HG02588 (cell line): ENCODE results near the gene PRELP.
"Not testable (repeated sequence)": the region's sequence is repeated elsewhere in the genome, so short reads cannot be mapped to it uniquely, and the experiment has no call there.

Experiments used
- ATAC-seq: cut with Tn5 transposase; IDR thresholded peaks from one replicate; pipeline ENCODE4 v1.9.1; 2021; ENCODE audit warnings: mild to moderate bottlenecking, moderate library complexity; ENCODE audit not compliant: unreplicated experiment

PRELP gene

GRCh38 chr1:203475012-203475981 is at the start of gene PRELP:
Gene PRELP, plus strand, starts transcription at chr1:203475806. Its CDS starts 7,379 bp downstream, at chr1:203483185.
- no peak for ATAC-seq

- no peak for ATAC-seq
Observed at GRCh38 chr1:203426366-203426765, 49.2 kb upstream of the PRELP start.

DNA sequence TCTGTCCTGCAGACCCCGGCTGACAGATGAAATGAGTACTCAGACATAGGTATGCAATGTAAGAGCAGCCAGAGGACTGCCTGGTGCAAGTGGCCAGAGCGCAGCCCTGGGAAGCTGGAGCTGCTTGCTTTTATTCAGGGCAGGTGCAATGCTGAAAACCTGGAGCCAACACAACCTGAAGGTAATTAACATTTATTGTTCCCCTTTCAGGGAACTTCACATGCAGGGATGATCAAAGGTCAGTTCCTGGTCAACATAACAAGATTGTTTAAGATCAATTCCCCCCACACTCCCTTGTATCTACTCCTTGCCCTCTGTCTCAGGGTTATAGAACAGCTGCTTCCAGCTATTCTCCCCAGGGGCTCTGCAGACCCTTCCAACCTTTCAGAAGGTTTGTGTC is 48.7 kb upstream of the PRELP start:
- no peak for ATAC-seq

DNA sequence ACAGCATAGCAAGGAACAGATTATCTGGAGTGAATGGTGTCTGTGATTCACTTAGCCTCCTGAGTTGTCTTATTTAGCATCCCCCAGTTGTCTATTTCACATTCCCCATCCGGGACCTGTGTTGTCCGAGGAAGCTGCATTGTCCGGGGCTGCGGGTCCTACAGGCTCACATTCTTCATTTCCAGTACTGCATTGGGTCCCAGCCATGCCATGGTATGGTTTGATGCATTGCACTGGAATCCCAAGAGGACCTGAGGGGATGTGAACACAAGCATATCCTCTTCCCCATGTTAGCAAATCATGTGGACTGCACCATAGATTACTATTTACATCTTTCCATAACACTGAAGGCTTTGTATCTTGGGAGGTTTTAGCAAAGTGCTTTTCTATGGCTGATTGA is 48.2 kb upstream of the PRELP start:
- ATAC-seq, result no peak

GRCh38 chr1:203428981-203429599 is 46.5 kb upstream of the PRELP start:
- ATAC-seq, result no peak

GRCh38 chr1:203435615-203436014 is 40.0 kb upstream of the PRELP start:
- ATAC-seq, result no peak

GRCh38 chr1:203437696-203438315 is 37.8 kb upstream of the PRELP start:
- no peak for ATAC-seq

GRCh38 chr1:203439131-203439730 is 36.4 kb upstream of the PRELP start:
- ATAC-seq, result no peak

GRCh38 chr1:203440771-203441170 is 34.8 kb upstream of the PRELP start:
- ATAC-seq, result no peak

GRCh38 chr1:203441766-203442165 is 33.8 kb upstream of the PRELP start:
- no peak for ATAC-seq

DNA sequence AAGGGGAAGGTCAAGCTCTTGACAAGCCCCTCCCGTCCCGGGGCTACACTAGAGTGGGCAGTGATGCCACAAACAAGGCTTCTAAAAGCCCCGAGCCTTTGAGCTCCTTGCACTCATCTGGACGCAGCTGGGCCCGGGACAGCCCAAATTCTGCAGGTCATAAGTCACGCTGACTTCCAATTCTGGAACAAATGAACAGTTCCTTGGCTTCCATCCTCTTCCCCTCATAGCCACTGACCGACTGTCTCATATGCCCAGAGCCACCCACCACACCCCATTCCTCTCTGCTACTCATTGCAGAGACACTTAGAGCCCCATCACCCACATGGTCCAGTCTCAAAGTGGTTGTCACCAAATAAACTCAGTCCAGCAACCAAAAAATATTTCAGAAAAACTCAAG is 32.8 kb upstream of the PRELP start:
- no peak for ATAC-seq

- no peak for ATAC-seq
Observed at GRCh38 chr1:203443296-203443695, 32.3 kb upstream of the PRELP start.

DNA sequence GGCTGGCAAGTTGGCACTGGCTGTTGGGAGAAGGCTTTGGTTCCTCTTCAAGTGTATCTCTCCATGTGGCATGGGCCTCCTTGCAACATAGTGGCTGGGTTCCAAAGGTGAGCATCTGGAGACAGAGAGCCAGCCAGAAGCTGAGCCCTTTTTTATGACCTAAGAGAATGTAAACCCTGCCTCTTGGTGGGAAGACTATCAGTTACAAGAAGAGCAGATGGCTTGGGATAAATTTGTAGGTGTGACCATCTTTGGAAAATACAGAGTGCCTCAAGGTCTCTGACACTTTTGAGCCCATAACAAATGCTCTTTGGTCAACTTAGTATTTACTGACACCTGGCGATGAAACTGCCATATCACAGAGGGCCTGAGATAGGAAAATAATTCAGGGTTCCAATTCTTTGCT is 31.4 kb upstream of the PRELP start:
- ATAC-seq, result no peak

DNA sequence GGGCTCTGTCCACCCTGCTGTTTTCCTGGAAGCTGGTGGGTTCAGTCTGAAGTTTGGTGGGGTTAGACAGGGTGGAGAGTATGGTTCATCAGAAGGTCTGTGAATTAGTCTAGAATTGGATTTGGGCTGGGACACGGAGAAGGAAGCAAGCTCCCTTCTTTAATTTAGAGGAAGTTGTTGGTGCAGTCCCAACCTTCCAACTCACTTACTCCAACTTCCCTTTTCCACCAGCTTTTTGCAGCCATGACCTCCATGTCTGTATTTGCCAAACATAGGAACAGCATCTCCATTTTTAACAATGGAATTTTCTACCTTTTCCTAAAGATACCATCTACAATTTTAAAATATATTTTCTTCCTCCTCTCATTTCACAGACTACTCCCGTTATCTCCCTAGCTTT is 28.5 kb upstream of the PRELP start:
- no peak for ATAC-seq

DNA sequence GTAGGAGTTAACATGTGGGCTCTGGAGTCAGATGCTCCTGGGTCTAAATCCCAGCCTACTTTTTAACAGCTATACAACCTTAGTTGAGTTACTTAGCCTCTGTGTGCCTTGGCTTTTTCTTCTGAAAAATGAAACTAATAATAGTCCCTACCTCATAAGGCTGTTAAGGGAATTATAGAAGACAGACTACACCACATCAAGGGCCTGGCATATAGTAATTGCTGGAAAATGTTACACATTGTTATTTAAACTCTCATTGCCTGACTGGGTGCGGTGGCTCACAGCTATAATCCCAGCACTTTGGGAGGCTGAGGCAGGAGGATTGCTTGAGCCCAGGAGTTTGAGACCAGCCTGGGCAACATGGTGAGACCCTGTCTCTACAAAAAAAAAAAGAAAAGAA is 28.0 kb upstream of the PRELP start:
- ATAC-seq, result not testable (repeated sequence)

DNA sequence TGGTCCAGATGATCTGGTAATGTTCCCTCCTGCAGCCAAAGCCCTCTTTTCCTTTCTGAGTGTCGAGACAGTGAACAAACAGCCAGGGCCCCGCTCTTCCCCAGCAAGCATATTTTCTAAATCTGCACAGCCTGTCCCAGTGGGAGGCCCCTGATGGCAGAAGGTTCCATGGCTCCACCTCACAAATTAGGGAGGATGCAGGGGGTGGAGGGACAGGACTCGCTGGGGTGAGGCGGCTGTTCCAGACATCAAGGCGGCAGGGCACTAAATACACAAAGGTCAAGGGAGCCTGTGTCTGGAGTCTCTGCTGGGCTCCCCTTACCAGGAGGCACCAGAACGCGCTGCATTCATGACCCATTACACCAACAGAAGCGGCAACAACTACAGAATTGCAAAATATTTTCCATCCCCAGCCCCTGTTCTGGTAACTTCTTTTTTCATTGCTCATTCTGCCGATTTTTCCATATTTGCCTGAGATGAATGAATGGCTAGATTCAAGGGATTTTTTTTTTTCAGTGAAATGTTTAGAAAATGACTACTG is 27.0 kb upstream of the PRELP start:
- ATAC-seq, result no peak

- ATAC-seq, result no peak
Observed at GRCh38 chr1:203450001-203450400, 25.6 kb upstream of the PRELP start.

DNA sequence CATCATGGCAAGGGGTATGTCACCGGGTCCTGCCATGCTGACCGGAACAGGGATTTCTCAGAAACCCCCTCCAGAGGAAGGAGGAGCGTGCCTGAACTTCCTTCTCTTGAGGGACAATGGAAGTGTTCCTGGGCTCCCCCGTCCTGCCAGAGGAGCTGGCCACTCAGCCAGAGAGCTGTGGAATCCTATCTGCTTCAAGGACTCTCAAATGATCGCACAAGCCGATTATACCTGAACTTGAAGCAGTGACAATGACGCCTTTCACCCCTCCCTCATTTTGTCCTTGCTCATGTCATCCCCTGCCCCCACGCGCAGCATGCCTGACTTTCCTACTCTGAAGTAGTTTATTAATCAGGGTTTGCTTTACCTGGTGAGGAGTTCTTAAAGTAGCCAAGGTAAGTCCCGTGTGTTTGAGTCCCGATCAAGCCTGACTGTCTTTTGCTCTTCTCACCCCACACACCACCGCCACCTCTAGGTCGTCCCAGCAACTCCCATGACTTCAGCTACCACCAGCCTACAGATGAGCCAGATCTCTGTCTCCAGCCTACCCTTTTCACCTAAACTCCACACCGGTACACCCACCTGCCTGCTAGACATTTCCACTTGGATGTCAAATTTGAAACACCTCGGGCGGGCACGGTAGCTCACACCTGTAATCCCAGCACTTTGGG is 25.0 kb upstream of the PRELP start:
- ATAC-seq, result no peak

GRCh38 chr1:203451836-203452784 is 23.5 kb upstream of the PRELP start:
- no peak for ATAC-seq
